GM12878 (cell line): ENCODE results near the gene MAP1LC3A. TPM values are rescaled to one million over a fixed set of nuclear protein-coding genes. Genes with fewer than 3 reads are reported as not detected.

Source experiments
- ATAC-seq: fragments of 200-7000 bp; cut with Tn5 transposase; 3 replicates; pipeline ENCODE4 v1.9.1; 2020; ENCODE audit warnings: mild to moderate bottlenecking, moderate library complexity
- BruUV-seq: library from RNA; stranded (reverse); fragments of 400-500 nt; replicated peaks from 2 replicates; lab custom pipeline; 2021; lab: Mats Ljungman, UMichigan
- CTCF ChIA-PET: fragments of 300-600 bp; sonication (Branson Sonifier 250); formaldehyde crosslinking; extraction: SDS; loops from one replicate; lab custom pipeline; 2021; ENCODE audit warnings: inconsistent platforms; lab: Yijun Ruan, JAX
- POLR2A ChIA-PET: fragments of 350-600 bp; formaldehyde crosslinking; extraction: SDS; loops from one replicate; lab custom pipeline; 2021; ENCODE audit warnings: inconsistent platforms; lab: Charles Lee
- RAD21 ChIA-PET: fragments of 300-600 bp; sonication (Branson Sonifier 250); formaldehyde crosslinking; loops from one replicate; lab custom pipeline; 2023; ENCODE audit warnings: antibody characterized with exemption; ENCODE audit not compliant: unreplicated experiment; lab: Charles Lee
- SMC1A ChIA-PET: fragments of 300-600 bp; sonication (Branson Sonifier 250); formaldehyde crosslinking; loops from one replicate; lab custom pipeline; 2023; ENCODE audit not compliant: unreplicated experiment, uncharacterized antibody; lab: Charles Lee
- DNase-seq: peaks from one replicate; pipeline ENCODE4 v3.0.0-alpha.2; 2011; ENCODE audit warnings: low read depth, low spot score
- FAIRE-seq: peaks from 3 replicates; lab custom pipeline; 2011; peaks lifted over from hg19 to GRCh38; lab: Jason Lieb, UNC
- H2AFZ ChIP-seq: 2 replicates; pipeline ENCODE4 v1.6.0; 2011; ENCODE audit warnings: low read depth, low read length, control low read depth; ENCODE audit not compliant: control insufficient read depth
- H3K27ac ChIP-seq: 2 replicates; pipeline ENCODE4 v1.5.1; 2011; ENCODE audit warnings: control low read depth; ENCODE audit not compliant: control insufficient read depth, insufficient read depth
- H3K27me3 ChIP-seq, 2 experiments: replicated peaks in 1 of 2; 2 replicates each; pipeline versions ENCODE4 v1.6.0 to v1.6.1; 2011; ENCODE audit warnings: low read length in 1 of 2; ENCODE audit not compliant: control insufficient read depth in 2 of 2, insufficient read depth in 2 of 2
- H3K36me3 ChIP-seq, 2 experiments: 2 replicates each; pipeline ENCODE4 v1.5.1; 2011; ENCODE audit warnings: low read length in 1 of 2; ENCODE audit not compliant: control insufficient read depth in 2 of 2, insufficient read depth in 2 of 2
- H3K4me1 ChIP-seq: 2 replicates; pipeline ENCODE4 v1.6.1; 2011; ENCODE audit warnings: mild to moderate bottlenecking, low read length, moderate library complexity, mixed read lengths; ENCODE audit not compliant: control insufficient read depth, insufficient read depth
- H3K4me2 ChIP-seq: 2 replicates; pipeline ENCODE4 v1.6.0; 2011; ENCODE audit warnings: control low read depth; ENCODE audit not compliant: control insufficient read depth, insufficient read depth
- H3K4me3 ChIP-seq: fragments of 200-600 bp; sonication (generic); 2 replicates; pipeline ENCODE4 v1.5.1; 2016
- H3K79me2 ChIP-seq: 2 replicates; pipeline ENCODE4 v1.6.0; 2011; ENCODE audit warnings: low read length; ENCODE audit not compliant: control insufficient read depth, insufficient read depth
- H3K9ac ChIP-seq: 2 replicates; pipeline ENCODE4 v1.8.0; 2011; ENCODE audit warnings: low read length, control low read depth, mixed read lengths; ENCODE audit not compliant: control insufficient read depth, insufficient read depth
- H3K9me3 ChIP-seq: replicated peaks from 3 replicates; pipeline ENCODE4 v1.5.1; 2011; ENCODE audit warnings: mild to moderate bottlenecking, low read length; ENCODE audit not compliant: control insufficient read depth, insufficient read depth
- H4K20me1 ChIP-seq: 2 replicates; pipeline ENCODE4 v1.6.0; 2011; ENCODE audit not compliant: control insufficient read depth, insufficient read depth
- DPF2 ChIP-seq: fragments of 450-650 bp; IDR thresholded peaks from 2 replicates; pipeline ENCODE4 v1.6.1; 2017; ENCODE audit warnings: mild to moderate bottlenecking
- HDAC2 ChIP-seq: fragments of 200-600 bp; sonication (generic); IDR thresholded peaks from 2 replicates; pipeline ENCODE4 v1.6.1; 2017
- NFYA ChIP-seq: IDR thresholded peaks from 2 replicates; pipeline ENCODE4 v1.6.1; 2011; ENCODE audit warnings: low read depth, mild to moderate bottlenecking, low read length, improper control_type of control experiment, borderline replicate concordance
- NR2F1 ChIP-seq: fragments of 450-650 bp; conservative IDR thresholded peaks from 2 replicates; pipeline ENCODE4 v1.6.1; 2017; ENCODE audit warnings: mild to moderate bottlenecking
- PML ChIP-seq: IDR thresholded peaks from 2 replicates; pipeline ENCODE4 v1.6.1; 2012; ENCODE audit warnings: low read length, inconsistent platforms
- ZNF687 ChIP-seq: fragments of 450-650 bp; IDR thresholded peaks from 2 replicates; pipeline ENCODE4 v1.6.1; 2017; ENCODE audit warnings: mild to moderate bottlenecking, moderate library complexity
- WGBS: methylation state at CpG from one replicate; pipeline ENCODE4 v1.1.6; 2016; ENCODE audit warnings: low lambda C conversion rate; ENCODE audit not compliant: insufficient replicate concordance, insufficient coverage; ENCODE audit errors: missing lambda C conversion rate; 5-methylcytosine and 5-hydroxymethylcytosine counted together
- in situ Hi-C: fragments of 300-500 bp; cut with MboI; formaldehyde crosslinking; loops from 9 replicates; pipeline ENCODE4 v1.14.3; 2018; ENCODE audit warnings: mixed read lengths
- intact Hi-C: fragments of 100-400 bp; cut with micrococcal nuclease; formaldehyde crosslinking; loops from one replicate; pipeline ENCODE4 v1.14.2; 2022; ENCODE audit not compliant: unreplicated experiment
- polyA plus RNA-seq, 11 experiments: library from polyadenylated mRNA; depleted of rRNA in 4 of 11; unstranded in 6 of 11; stranded (reverse) in 5 of 11; fragments of >200 nt; fragmentation: Nextera tagmentation in 4 of 11; fragmentation: Illumina TruSeq in 1 of 11; extraction: Ambion mirVana in 4 of 11; extraction: Trizol in 1 of 11; gene quantifications; 1 replicate in 1 of 11; 2 replicates in 10 of 11; pipeline versions ENCODE4 v1.2.1 to v1.2.3, GENCODE V29; 2011 to 2016; ENCODE audit warnings: inconsistent platforms in 2 of 11, missing spikeins in 2 of 11, low read depth in 1 of 11
- total RNA-seq, 4 experiments: library from RNA; depleted of rRNA in 3 of 4; stranded (reverse); fragments of >200 nt in 3 of 4; fragmentation: Illumina TruSeq in 1 of 4; extraction: Trizol in 1 of 4; gene quantifications; 2 replicates each; pipeline versions ENCODE4 v1.2.1 to v1.2.3, GENCODE V29; 2013 to 2021
- TF ChIP-seq, protein P1 (sequence below): IDR thresholded peaks from 2 replicates; pipeline ENCODE4 v1.6.1; 2012; ENCODE audit warnings: low read depth, low read length, improper control_type of control experiment

MAP1LC3A gene
- total and polyA plus RNA-seq, 10 of the 15 experiments (the other 5 are each of a cell fraction or from before 2014, with no cell fraction given) = 0.27 to 1.2 (median 0.39) TPM; not detected in 4

DNA sequence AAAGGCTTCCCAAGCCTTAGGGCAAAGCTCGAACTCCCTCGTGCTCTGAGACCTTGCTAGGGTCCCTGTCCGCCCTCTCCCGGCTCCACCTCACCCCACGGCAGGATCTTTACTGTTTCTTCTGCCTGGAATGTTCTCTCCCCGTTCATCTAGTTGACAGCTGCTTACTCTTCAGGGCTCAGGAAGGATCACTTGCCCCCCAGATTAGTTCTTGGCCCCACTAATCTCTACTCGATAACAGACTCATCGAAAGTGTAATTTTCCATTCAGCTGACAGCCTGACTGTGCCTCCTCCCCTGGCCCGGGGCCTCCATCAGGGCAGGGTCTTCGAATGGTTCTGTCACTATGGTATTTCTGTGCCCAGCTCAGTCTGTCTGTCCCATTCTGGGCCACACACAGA, 3.1 kb downstream of the MAP1LC3A start:
- DNase-seq (no peak), ATAC-seq (no peak), FAIRE-seq (no peak)
- no peak overlapping the region for H3K4me3 ChIP-seq
- in situ Hi-C loops (no loop called here), intact Hi-C loops (no loop called here)
- H3K9ac ChIP-seq = no peak overlapping the region
- SMC1A ChIA-PET = interaction anchor here (0.6 to 3.3 kb wide), 3 partner anchors 9 to 208 kb away, joined by 3 to 16 read pairs (median 10); no protein-coding TSS in a partner anchor
- POLR2A ChIA-PET = no interaction called here
- H3K27me3 ChIP-seq = no peaks in the 10 kb centered on the region
- no TSS peak for BruUV-seq
- peaks cover 0 to 2% of the 10 kb centered on the region in 2 experiments; a peak in 2 of 4 replicates for H3K36me3 ChIP-seq
- H2AFZ ChIP-seq = no peak overlapping the region
- H3K4me1 ChIP-seq = no peaks in the 10 kb centered on the region
- H4K20me1 ChIP-seq = no peaks in the 10 kb centered on the region
- no peak overlapping the region for H3K4me2 ChIP-seq
- CTCF ChIA-PET = interaction anchor here (0.6 to 4.0 kb wide), 9 partner anchors 13 to 207 kb away, joined by 3 to 29 read pairs (median 7); no protein-coding TSS in a partner anchor
- no peaks in the 10 kb centered on the region for H3K79me2 ChIP-seq
- H3K27ac ChIP-seq = no peak overlapping the region
- WGBS = 97% methylated on average over 10 of the region's 10 CpGs
- RAD21 ChIA-PET = interaction anchor here (2.4 kb wide), 1 partner anchor 208 kb away, joined by 12 read pairs; no protein-coding TSS in a partner anchor
- H3K9me3 ChIP-seq = no peaks in the 10 kb centered on the region
- no peak for TF ChIP-seq NFYA
- TF ChIP-seq HDAC2 = no peak
- TF ChIP-seq NR2F1 = no peak
- TF ChIP-seq PML = no peak
- TF ChIP-seq DPF2 = no peak
- TF ChIP-seq ZNF687 = no peak
- TF ChIP-seq, protein P1, sequence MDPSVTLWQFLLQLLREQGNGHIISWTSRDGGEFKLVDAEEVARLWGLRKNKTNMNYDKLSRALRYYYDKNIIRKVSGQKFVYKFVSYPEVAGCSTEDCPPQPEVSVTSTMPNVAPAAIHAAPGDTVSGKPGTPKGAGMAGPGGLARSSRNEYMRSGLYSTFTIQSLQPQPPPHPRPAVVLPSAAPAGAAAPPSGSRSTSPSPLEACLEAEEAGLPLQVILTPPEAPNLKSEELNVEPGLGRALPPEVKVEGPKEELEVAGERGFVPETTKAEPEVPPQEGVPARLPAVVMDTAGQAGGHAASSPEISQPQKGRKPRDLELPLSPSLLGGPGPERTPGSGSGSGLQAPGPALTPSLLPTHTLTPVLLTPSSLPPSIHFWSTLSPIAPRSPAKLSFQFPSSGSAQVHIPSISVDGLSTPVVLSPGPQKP = no peak
